H9 (cell line): ENCODE measurements around the gene ETHE1. TPM values are rescaled to one million over a fixed set of nuclear protein-coding genes. Genes with fewer than 3 reads are reported as not detected.

Experiments
- DNase-seq: peaks from one replicate; pipeline ENCODE4 v3.0.0-alpha.2; 2017
- H2AFZ ChIP-seq: one replicate; pipeline ENCODE4 v1.6.1; 2013; ENCODE audit warnings: mild to moderate bottlenecking, low read length, control low read depth, moderate library complexity
- H2AK5ac ChIP-seq: 2 replicates; pipeline ENCODE4 v1.6.1; 2013; ENCODE audit warnings: low read length, control low read depth, mixed read lengths; ENCODE audit not compliant: insufficient read length
- H2BK120ac ChIP-seq: one replicate; pipeline ENCODE4 v1.6.1; 2013; ENCODE audit warnings: low read depth, mild to moderate bottlenecking, low read length, control low read depth, inconsistent platforms; ENCODE audit not compliant: poor library complexity, severe bottlenecking
- H2BK12ac ChIP-seq: 2 replicates; pipeline ENCODE4 v1.6.1; 2013; ENCODE audit warnings: low read length, control low read depth, mixed read lengths, low read depth; ENCODE audit not compliant: insufficient read length
- H2BK15ac ChIP-seq: 2 replicates; pipeline ENCODE4 v1.6.1; 2013; ENCODE audit warnings: low read depth, low read length, control low read depth
- H2BK20ac ChIP-seq: one replicate; pipeline ENCODE4 v1.6.1; 2013; ENCODE audit warnings: low read depth, mild to moderate bottlenecking, low read length, control low read depth, inconsistent platforms; ENCODE audit not compliant: poor library complexity, severe bottlenecking
- H2BK5ac ChIP-seq: 2 replicates; pipeline ENCODE4 v1.6.1; 2013; ENCODE audit warnings: low read length, control low read depth, mixed read lengths; ENCODE audit not compliant: insufficient read length
- H3K14ac ChIP-seq: 2 replicates; pipeline ENCODE4 v1.6.1; 2013; ENCODE audit warnings: low read length, control low read depth; ENCODE audit not compliant: insufficient read depth
- H3K18ac ChIP-seq: 2 replicates; pipeline ENCODE4 v1.6.1; 2013; ENCODE audit warnings: low read depth, mild to moderate bottlenecking, mixed read lengths, low read length, control low read depth; ENCODE audit not compliant: insufficient read length
- H3K23ac ChIP-seq: 2 replicates; pipeline ENCODE4 v1.6.1; 2013; ENCODE audit warnings: low read length, control low read depth, mixed read lengths, low read depth; ENCODE audit not compliant: insufficient read length
- H3K23me2 ChIP-seq: 2 replicates; pipeline ENCODE4 v1.6.1; 2013; ENCODE audit warnings: low read depth, mild to moderate bottlenecking, mixed read lengths, low read length, control low read depth; ENCODE audit not compliant: insufficient read length, poor library complexity, severe bottlenecking
- H3K27ac ChIP-seq: 2 replicates; pipeline ENCODE4 v1.5.1; 2013; ENCODE audit warnings: low read length, control low read depth, mixed read lengths, low read depth; ENCODE audit not compliant: insufficient read length
- H3K27me3 ChIP-seq: 2 replicates; pipeline ENCODE4 v1.6.1; 2013; ENCODE audit warnings: low read length, control low read depth, inconsistent platforms; ENCODE audit not compliant: insufficient read depth
- H3K4ac ChIP-seq: 2 replicates; pipeline ENCODE4 v1.6.1; 2013; ENCODE audit warnings: low read depth, mild to moderate bottlenecking, control low read depth, inconsistent platforms, low read length, moderate library complexity
- H3K4me1 ChIP-seq: 2 replicates; pipeline ENCODE4 v1.6.1; 2013; ENCODE audit warnings: low read length, control low read depth, inconsistent platforms; ENCODE audit not compliant: insufficient read depth
- H3K4me2 ChIP-seq: 2 replicates; pipeline ENCODE4 v1.6.1; 2013; ENCODE audit warnings: low read length, control low read depth, mixed read lengths; ENCODE audit not compliant: insufficient read length, insufficient read depth
- H3K56ac ChIP-seq: 2 replicates; pipeline ENCODE4 v1.6.1; 2013; ENCODE audit warnings: low read depth, mild to moderate bottlenecking, mixed read lengths, low read length, control low read depth; ENCODE audit not compliant: insufficient read length
- H3K79me1 ChIP-seq: 2 replicates; pipeline ENCODE4 v1.6.1; 2013; ENCODE audit warnings: low read depth, mild to moderate bottlenecking, moderate library complexity, low read length, control low read depth, inconsistent platforms; ENCODE audit not compliant: insufficient read depth, poor library complexity, severe bottlenecking
- H3K79me2 ChIP-seq: 2 replicates; pipeline ENCODE4 v1.6.1; 2013; ENCODE audit warnings: low read length, control low read depth, inconsistent platforms; ENCODE audit not compliant: insufficient read depth
- H3K9ac ChIP-seq: 2 replicates; pipeline ENCODE4 v1.6.1; 2013; ENCODE audit warnings: low read length, control low read depth, mixed read lengths; ENCODE audit not compliant: insufficient read length; ENCODE audit errors: extremely low read depth
- H3K9me3 ChIP-seq: one replicate; pipeline ENCODE4 v1.6.1; 2013; ENCODE audit warnings: low read depth, low read length, inconsistent platforms; ENCODE audit not compliant: control insufficient read depth
- H3T11ph ChIP-seq: one replicate; pipeline ENCODE4 v1.6.1; 2013; ENCODE audit warnings: mild to moderate bottlenecking, low read length, control low read depth, inconsistent platforms
- H4K20me1 ChIP-seq: one replicate; pipeline ENCODE4 v1.6.1; 2013; ENCODE audit not compliant: control insufficient read depth, insufficient read length, insufficient read depth
- H4K5ac ChIP-seq: 2 replicates; pipeline ENCODE4 v1.6.1; 2013; ENCODE audit warnings: low read depth, mild to moderate bottlenecking, mixed read lengths, low read length, control low read depth; ENCODE audit not compliant: insufficient read length
- H4K8ac ChIP-seq: replicated peaks from 2 replicates; pipeline ENCODE4 v1.6.1; 2013; ENCODE audit warnings: low read length, control low read depth, mixed read lengths, low read depth; ENCODE audit not compliant: insufficient read length
- H4K91ac ChIP-seq: 2 replicates; pipeline ENCODE4 v1.6.1; 2013; ENCODE audit warnings: low read depth, mild to moderate bottlenecking, moderate library complexity, mixed read lengths, low read length, control low read depth; ENCODE audit not compliant: insufficient read length
- H3K27ac Mint-ChIP-seq, 3 experiments: 2 replicates in 2 of 3; 3 replicates in 1 of 3; pipeline ENCODE4 v1.8.0; 2020 to 2021; ENCODE audit warnings: mixed read lengths in 3 of 3, mild to moderate bottlenecking in 1 of 3, moderate library complexity in 1 of 3
- H3K27me3 Mint-ChIP-seq: 2 replicates; pipeline ENCODE4 v1.8.0; 2021; ENCODE audit warnings: low read depth, mild to moderate bottlenecking, moderate library complexity, mixed read lengths
- H3K36me3 Mint-ChIP-seq, 3 experiments: 2 replicates in 2 of 3; 3 replicates in 1 of 3; pipeline ENCODE4 v1.8.0; 2020 to 2021; ENCODE audit warnings: low read depth in 3 of 3, mixed read lengths in 3 of 3; ENCODE audit not compliant: insufficient read depth in 1 of 3
- H3K4me1 Mint-ChIP-seq, 2 experiments: 2 replicates each; pipeline ENCODE4 v1.8.0; 2020; ENCODE audit warnings: mixed read lengths in 2 of 2
- H3K4me3 Mint-ChIP-seq, 2 experiments: 2 replicates in 1 of 2; 3 replicates in 1 of 2; pipeline ENCODE4 v1.8.0; 2020 to 2021; ENCODE audit warnings: mild to moderate bottlenecking in 2 of 2, mixed read lengths in 2 of 2, moderate library complexity in 1 of 2
- H3K9me3 Mint-ChIP-seq, 2 experiments: 2 replicates in 1 of 2; 3 replicates in 1 of 2; pipeline ENCODE4 v1.8.0; 2020; ENCODE audit warnings: mild to moderate bottlenecking in 2 of 2, mixed read lengths in 2 of 2, moderate library complexity in 1 of 2
- WGBS: extraction: QIAGEN DNeasy Blood & Tissue Kit; methylation state at CpG from one replicate; pipeline ENCODE4 v1.1.7; 2013; ENCODE audit warnings: missing lambda C conversion rate, low lambda C conversion rate, mixed read lengths; ENCODE audit not compliant: insufficient read length; ENCODE audit errors: extremely low coverage; 5-methylcytosine and 5-hydroxymethylcytosine counted together
- total RNA-seq: library from RNA; stranded (reverse); gene quantifications from 2 replicates; pipeline ENCODE4 v1.2.1, GENCODE V29; 2021
- TF ChIP-seq, protein P1 (sequence below): fragments of 200-600 bp; sonication (generic); conservative IDR thresholded peaks from 3 replicates; pipeline ENCODE4 v1.8.0; 2021; ENCODE audit warnings: antibody characterized with exemption, mild to moderate bottlenecking

Gene ETHE1
- total RNA-seq, 1 experiment from 2014 or later = 18.8 TPM

DNA sequence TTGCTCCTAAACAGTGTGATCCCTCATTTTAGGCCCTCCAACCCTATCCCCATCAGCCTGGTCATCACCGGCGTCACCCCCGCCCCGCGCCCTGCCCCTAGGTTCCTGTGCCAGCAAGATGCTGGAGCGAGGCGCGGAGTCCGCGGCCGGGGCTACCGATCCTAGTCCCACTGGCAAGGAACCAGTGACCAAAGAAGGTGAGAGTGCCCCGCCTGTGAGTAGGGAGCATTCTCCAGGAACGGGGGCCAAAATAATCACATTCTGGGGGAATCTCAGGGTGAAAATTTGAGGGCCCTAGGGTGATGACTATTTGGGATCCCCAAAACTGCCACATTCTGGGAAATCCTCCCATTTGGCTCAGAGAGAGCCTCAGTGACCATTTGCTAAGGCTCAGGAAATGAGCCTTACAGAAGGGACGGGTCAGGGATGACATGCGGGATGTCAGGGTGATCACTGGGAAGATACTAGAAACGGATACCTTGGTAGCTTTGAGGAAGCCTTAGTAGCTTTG is 7.4 kb upstream of the ETHE1 start:
- H3T11ph ChIP-seq = no peak overlapping the region
- no peak for DNase-seq
- no peak overlapping the region for H3K23ac ChIP-seq
- no peaks in the 10 kb centered on the region for H3K79me2 ChIP-seq
- TF ChIP-seq, protein P1, sequence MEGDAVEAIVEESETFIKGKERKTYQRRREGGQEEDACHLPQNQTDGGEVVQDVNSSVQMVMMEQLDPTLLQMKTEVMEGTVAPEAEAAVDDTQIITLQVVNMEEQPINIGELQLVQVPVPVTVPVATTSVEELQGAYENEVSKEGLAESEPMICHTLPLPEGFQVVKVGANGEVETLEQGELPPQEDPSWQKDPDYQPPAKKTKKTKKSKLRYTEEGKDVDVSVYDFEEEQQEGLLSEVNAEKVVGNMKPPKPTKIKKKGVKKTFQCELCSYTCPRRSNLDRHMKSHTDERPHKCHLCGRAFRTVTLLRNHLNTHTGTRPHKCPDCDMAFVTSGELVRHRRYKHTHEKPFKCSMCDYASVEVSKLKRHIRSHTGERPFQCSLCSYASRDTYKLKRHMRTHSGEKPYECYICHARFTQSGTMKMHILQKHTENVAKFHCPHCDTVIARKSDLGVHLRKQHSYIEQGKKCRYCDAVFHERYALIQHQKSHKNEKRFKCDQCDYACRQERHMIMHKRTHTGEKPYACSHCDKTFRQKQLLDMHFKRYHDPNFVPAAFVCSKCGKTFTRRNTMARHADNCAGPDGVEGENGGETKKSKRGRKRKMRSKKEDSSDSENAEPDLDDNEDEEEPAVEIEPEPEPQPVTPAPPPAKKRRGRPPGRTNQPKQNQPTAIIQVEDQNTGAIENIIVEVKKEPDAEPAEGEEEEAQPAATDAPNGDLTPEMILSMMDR = no peak
- H3K27me3 ChIP-seq = no peaks in the 10 kb centered on the region
- H3K18ac ChIP-seq = no peak overlapping the region
- no peak overlapping the region for H3K4ac ChIP-seq
- no peaks in the 10 kb centered on the region for H3K4me1 ChIP-seq
- Mint-ChIP-seq H3K27ac (no peak overlapping the region; a peak in 1 of 7 replicates), H3K36me3 (peaks cover 13 to 29% (median 21%) of the 10 kb centered on the region in 3 experiments), H3K9me3 (peaks cover 4% of the 10 kb centered on the region in 2 experiments; a peak in 4 of 5 replicates), H3K27me3 (peaks cover 9% of the 10 kb centered on the region), H3K4me3 (peak overlapping the region; percentile 79 to 97), H3K4me1 (peaks cover 15 to 19% of the 10 kb centered on the region in 2 experiments)
- no peak overlapping the region for H3K9ac ChIP-seq
- no CpG with 5 or more reads among the region's 17 CpGs for WGBS
- H3K9me3 ChIP-seq = no peaks in the 10 kb centered on the region
- H3K14ac ChIP-seq = no peak overlapping the region
- no peak overlapping the region for H2BK5ac ChIP-seq
- H4K91ac ChIP-seq = no peak overlapping the region
- H2BK20ac ChIP-seq = no peak overlapping the region
- H2BK15ac ChIP-seq = no peak overlapping the region
- no peak overlapping the region for H4K5ac ChIP-seq
- H2AFZ ChIP-seq = no peak overlapping the region
- peaks cover 5% of the 10 kb centered on the region for H3K23me2 ChIP-seq
- H2AK5ac ChIP-seq = no peak overlapping the region
- H4K20me1 ChIP-seq = no peaks in the 10 kb centered on the region
- no peak overlapping the region for H4K8ac ChIP-seq
- no peak overlapping the region for H3K27ac ChIP-seq
- H3K56ac ChIP-seq = no peak overlapping the region
- no peaks in the 10 kb centered on the region for H3K79me1 ChIP-seq
- H2BK120ac ChIP-seq = no peak overlapping the region
- no peak overlapping the region for H2BK12ac ChIP-seq
- peak overlapping the region; percentile 56 for H3K4me2 ChIP-seq
